Stimulated activated naive CD4-positive, alpha-beta T cell treated with Interleukin-2 at 50 U/mL for 16 hours (primary cell): Measurements from ENCODE around the gene SFSWAP.
A peak's percentile ranks its signal among the peaks of the same experiment; 100 is the strongest.
"Not testable (repeated sequence)": the region's sequence is repeated elsewhere in the genome, so short reads cannot be mapped to it uniquely, and the experiment has no call there.

ENCODE experiments used
- DNase-seq: peaks from one replicate; lab custom pipeline; 2025; lab: John Stamatoyannopoulos, UW

SFSWAP gene

GRCh38 chr12:131679816-131680215 is 31.1 kb upstream of the SFSWAP start:
- not testable (repeated sequence) for DNase-seq

- DNase-seq = not testable (repeated sequence)
These were observed 30.3 kb upstream of the SFSWAP start for GRCh38 chr12:131680392-131681256.

GRCh38 chr12:131681257-131681620 is 29.7 kb upstream of the SFSWAP start:
- DNase-seq = no peak

- DNase-seq = peak; percentile 71
These were observed 29.0 kb upstream of the SFSWAP start for GRCh38 chr12:131681746-131682509.

- peak; percentile 12 for DNase-seq
These were observed 28.4 kb upstream of the SFSWAP start for GRCh38 chr12:131682510-131682895.

- no peak for DNase-seq
These were observed 27.4 kb upstream of the SFSWAP start for GRCh38 chr12:131683266-131684014.

- DNase-seq = no peak
These were observed 26.7 kb upstream of the SFSWAP start for GRCh38 chr12:131684015-131684725.

- no peak for DNase-seq
These were observed 23.4 kb upstream of the SFSWAP start for GRCh38 chr12:131687346-131688125.

GRCh38 chr12:131688131-131688844 is 22.6 kb upstream of the SFSWAP start:
- no peak for DNase-seq

GRCh38 chr12:131688845-131689154 is 22.1 kb upstream of the SFSWAP start:
- DNase-seq = no peak

- DNase-seq = no peak
These were observed 20.6 kb upstream of the SFSWAP start for GRCh38 chr12:131690320-131690719.

- no peak for DNase-seq
These were observed 18.5 kb upstream of the SFSWAP start for GRCh38 chr12:131692431-131692830.

- DNase-seq = no peak
These were observed 17.7 kb upstream of the SFSWAP start for GRCh38 chr12:131693149-131693548.

- DNase-seq = no peak
These were observed 16.6 kb upstream of the SFSWAP start for GRCh38 chr12:131694116-131694838.

- DNase-seq = no peak
These were observed 14.9 kb upstream of the SFSWAP start for GRCh38 chr12:131695968-131696367.

GRCh38 chr12:131698286-131698685 is 12.6 kb upstream of the SFSWAP start:
- DNase-seq = no peak

- DNase-seq = no peak
These were observed 11.5 kb upstream of the SFSWAP start for GRCh38 chr12:131699434-131699833.

- no peak for DNase-seq
These were observed 10.6 kb upstream of the SFSWAP start for GRCh38 chr12:131700271-131700670.

GRCh38 chr12:131701705-131702572 is 9.0 kb upstream of the SFSWAP start:
- no peak for DNase-seq
